Activated CD8-positive, alpha-beta memory T cell treated with anti-CD3 and anti-CD28 coated beads, Interleukin-2, amount 50 U/mL, for 1 hour (primary cell): Measurements from ENCODE around the gene CDH5.

Experiments used
- DNase-seq: peaks from one replicate; pipeline ENCODE4 v3.0.0-alpha.2; 2020; ENCODE audit errors: extremely low read depth

Gene CDH5

GRCh38 chr16:66390346-66391108 is 24.0 kb downstream of the CDH5 start:
- no peak for DNase-seq

DNA sequence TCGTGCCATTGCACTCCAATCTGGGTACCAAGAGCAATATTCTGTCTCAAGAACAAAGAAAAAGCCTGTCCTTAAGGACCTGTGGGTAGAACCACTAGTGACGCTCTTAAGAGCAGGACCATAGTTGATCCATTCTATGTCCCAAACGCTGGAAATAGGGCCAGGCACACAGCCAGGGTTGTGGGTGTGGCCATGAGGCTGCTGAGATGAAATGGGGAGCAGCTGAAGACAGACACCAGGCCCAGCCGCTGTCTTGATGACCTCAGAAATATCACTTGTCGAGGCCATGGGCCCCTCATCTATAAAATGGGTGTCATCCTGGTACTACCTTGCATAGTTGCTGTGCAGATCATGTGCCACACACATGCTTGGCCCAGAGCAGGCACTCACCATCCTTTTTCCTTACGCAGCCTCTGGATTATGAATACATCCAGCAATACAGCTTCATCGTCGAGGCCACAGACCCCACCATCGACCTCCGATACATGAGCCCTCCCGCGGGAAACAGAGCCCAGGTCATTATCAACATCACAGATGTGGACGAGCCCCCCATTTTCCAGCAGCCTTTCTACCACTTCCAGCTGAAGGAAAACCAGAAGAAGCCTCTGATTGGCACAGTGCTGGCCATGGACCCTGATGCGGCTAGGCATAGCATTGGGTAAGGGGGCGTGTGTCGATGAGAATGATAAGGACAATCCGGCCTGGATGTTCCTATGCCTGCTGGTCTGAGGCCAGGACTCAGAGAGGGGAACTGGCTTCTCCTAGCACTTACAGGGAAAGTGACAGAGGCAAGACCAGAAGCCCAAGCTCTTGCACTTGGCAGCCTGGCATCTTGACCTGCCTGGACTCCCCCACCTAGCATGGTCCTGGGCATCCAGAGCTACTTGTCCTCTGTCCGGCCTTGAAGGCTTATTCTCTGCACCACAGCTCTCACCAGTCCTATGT is 25.5 kb downstream of the CDH5 start:
- no peak for DNase-seq

DNA sequence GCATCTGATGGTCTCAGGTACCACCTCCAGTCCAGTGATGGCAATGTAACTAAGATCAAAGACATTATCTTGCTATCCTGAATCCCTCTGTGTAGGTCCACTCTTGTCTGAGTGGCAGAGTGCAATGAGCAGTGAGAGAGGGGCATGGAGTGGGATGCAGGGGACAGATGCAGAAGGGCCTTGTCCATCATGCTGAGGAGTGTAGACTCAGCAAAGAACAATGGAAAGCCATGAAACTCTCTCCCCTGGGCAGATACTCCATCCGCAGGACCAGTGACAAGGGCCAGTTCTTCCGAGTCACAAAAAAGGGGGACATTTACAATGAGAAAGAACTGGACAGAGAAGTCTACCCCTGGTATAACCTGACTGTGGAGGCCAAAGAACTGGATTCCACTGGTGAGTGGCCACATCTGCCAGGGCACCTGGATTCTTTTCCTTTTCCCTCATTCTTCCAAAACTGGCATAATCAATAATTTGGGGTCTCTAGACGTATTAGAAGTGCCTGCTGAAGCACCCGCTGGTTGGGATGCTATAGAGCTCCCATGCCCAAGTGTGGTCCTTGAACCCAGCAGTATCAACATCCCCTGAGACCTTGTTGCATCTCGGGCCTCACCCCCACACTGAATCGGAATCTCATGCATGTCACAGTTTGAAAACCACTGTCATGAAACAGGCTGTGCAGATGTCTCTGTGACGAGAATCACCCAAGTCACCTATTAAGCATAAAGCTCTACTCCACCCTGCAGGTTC is 29.5 kb downstream of the CDH5 start:
- no peak for DNase-seq

- no peak for DNase-seq
Measured at GRCh38 chr16:66397736-66398433, 31.4 kb downstream of the CDH5 start.

GRCh38 chr16:66399031-66399430 is 32.5 kb downstream of the CDH5 start:
- no peak for DNase-seq

- DNase-seq, result no peak
Measured at GRCh38 chr16:66399930-66400329, 33.4 kb downstream of the CDH5 start.

GRCh38 chr16:66400503-66401380 is 34.3 kb downstream of the CDH5 start:
- no peak for DNase-seq

GRCh38 chr16:66401610-66402009 is 35.1 kb downstream of the CDH5 start:
- no peak for DNase-seq

GRCh38 chr16:66402166-66402565 is 35.7 kb downstream of the CDH5 start:
- DNase-seq, result no peak

DNA sequence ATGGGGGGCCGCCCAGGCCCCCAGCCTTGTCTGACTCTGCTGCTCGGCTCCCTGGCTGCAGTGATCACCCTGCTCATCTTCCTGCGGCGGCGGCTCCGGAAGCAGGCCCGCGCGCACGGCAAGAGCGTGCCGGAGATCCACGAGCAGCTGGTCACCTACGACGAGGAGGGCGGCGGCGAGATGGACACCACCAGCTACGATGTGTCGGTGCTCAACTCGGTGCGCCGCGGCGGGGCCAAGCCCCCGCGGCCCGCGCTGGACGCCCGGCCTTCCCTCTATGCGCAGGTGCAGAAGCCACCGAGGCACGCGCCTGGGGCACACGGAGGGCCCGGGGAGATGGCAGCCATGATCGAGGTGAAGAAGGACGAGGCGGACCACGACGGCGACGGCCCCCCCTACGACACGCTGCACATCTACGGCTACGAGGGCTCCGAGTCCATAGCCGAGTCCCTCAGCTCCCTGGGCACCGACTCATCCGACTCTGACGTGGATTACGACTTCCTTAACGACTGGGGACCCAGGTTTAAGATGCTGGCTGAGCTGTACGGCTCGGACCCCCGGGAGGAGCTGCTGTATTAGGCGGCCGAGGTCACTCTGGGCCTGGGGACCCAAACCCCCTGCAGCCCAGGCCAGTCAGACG is 36.2 kb downstream of the CDH5 start:
- no peak for DNase-seq

- DNase-seq, result no peak
Measured at GRCh38 chr16:66403531-66404145, 37.1 kb downstream of the CDH5 start.

- DNase-seq, result no peak
Measured at GRCh38 chr16:66405057-66405783, 38.7 kb downstream of the CDH5 start.

DNA sequence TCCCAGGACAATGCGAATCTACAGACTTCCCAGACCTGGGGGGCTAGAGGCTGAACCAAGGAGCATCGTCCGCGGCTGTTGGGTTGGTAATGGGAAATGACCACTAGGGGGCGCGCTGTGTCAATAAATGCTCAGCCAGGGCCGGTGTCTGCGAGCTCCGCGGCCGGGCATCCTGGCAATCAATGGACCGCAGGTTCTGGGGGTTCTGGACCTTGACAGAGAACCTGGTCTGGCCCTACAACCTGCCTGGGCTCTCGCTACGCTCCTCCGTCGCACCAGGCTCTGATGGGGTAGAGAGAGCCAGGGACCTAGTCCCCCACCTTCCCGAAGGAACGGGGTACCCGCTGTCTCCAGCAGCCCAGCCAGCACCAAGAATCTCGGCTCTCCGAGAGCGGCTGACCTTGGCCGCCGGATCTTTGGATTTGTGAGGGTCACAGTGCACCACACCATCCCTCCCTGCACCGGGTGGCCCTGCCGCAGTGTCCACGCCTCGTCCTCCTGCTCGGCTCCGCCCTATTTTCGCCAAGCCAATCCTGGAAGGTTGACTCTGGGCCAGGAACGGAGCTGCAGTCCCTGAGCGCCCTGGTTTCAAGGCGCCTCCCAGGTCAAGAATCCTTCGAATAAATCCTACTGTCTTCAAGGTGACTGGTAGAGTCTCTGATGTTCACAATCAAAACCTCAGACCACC is 40.2 kb downstream of the CDH5 start:
- DNase-seq, result peak; percentile 68

DNA sequence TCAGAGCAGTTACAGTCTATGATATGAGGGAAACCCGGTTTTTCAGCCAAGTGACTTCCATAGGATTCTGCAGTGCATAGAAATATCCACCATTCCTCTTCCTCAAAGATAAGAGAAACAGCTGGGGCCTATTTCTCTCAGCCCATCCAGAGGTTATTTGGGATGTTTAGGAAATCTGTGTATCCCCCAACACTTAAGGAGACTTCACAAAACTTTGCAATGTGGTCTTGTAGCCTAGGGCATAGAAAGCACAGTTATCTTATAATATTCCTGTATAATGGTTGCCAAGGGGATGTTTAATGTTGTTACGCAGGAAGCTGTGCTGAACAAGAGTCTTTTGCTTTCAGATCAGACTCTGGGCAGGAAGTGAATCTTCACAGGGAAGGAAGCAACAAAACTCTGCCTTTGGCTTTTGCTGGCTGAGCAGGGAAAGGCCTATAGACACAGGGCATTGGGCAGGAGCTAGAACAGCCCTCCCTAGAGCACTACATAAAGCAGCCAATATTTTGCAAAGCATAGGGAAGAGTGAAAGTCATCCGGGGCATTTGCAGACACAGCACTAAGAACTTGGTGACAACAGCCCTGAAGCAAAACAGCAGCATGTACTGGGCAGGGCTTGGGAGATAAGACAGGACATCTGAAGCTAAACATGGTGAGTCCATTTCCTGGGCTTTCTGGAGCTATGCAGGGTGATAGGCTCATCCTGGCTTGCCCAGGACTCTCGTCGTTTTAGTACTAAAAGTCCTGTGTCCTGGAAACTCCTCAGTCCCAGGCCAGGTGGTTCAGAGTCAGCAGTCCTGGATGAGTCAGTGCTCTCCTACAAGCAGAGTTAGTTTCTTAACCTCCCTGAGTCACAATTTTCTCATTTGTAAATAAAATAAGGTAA is 41.9 kb downstream of the CDH5 start:
- no peak for DNase-seq

GRCh38 chr16:66409156-66409555 is 42.7 kb downstream of the CDH5 start:
- no peak for DNase-seq

DNA sequence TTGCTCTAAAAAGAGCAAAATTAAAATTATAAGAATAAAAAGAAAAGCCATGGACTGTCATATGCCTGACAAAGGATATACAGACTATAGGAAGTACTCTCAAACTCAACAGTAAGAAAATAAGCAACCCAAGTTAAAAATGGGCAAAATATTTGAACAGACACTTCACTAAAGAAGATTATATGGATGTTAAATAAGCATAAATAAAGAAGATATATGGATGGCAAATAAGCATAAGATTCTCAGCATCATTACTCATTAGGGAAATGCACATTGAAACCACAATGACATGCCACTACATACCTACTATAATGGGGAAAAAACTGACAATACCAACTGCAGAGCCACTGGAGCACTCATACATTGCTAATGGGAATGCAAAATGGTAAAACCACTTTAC is 45.7 kb downstream of the CDH5 start:
- no peak for DNase-seq

DNA sequence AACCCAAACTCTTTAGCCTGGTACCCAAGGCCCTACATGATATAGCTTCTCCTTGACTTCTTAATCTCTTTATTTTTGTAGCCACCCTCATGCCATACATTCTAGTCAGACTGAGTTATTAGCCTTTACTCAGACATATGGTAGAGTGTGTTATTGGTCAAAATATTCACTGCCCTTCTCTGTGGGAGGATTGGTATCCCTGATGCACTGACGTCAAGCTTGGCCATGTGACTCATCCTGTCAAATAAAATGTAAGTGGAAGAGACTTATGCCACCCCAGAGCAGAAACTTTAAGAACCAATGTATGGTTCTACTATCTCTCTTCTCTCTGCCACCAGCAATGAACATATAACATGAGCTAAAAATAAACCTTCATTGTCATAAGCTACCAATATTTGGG is 48.4 kb downstream of the CDH5 start:
- DNase-seq, result no peak
